ENCODE data around the gene PRDX2. TPM values are rescaled to one million over a fixed set of nuclear protein-coding genes. Genes with fewer than 3 reads are reported as not detected.

PRDX2 gene
- total and polyA plus RNA-seq, 2 donors (not counting 3 experiments of a cell fraction or from before 2014, with no cell fraction given), result 247 to 492 TPM

- BruUV-seq (replicated peaks), result no TSS peak
- dilution Hi-C loops (cut with MboI; ENCODE audit: extremely low pct_ligation_motif_present, low sequenced_read_pairs), result no loop called here
- POLR2A ChIA-PET, result no interaction called here
- Histone ChIP-seq H3K9ac (replicated peaks; ENCODE audit: extremely low read depth, insufficient read depth, low read length) (no peak overlapping the region), H3K27ac (ENCODE audit: insufficient read depth, low read depth, low read length) (no peak overlapping the region), H3K4me2 (ENCODE audit: insufficient read depth, low read length) (no peak overlapping the region), H4K20me1 (replicated peaks; ENCODE audit: control insufficient read depth, extremely low read depth, insufficient read depth, low read length) (no peaks in the 10 kb centered on the region), H3K79me2 (ENCODE audit: control insufficient read depth, insufficient read depth, low read length) (no peaks in the 10 kb centered on the region), H3K9me1 (replicated peaks; ENCODE audit: control insufficient read depth, extremely low read depth, insufficient read depth, low read length) (no peaks in the 10 kb centered on the region), H3K36me3 (ENCODE audit: control insufficient read depth in 2 of 2, extremely low read depth in 1 of 2, insufficient read depth in 2 of 2, low read length in 2 of 2) (peaks cover 0 to 18% of the 10 kb centered on the region in 2 experiments), H3K9me3 (replicated peaks; ENCODE audit: control insufficient read depth, insufficient read depth, low read length) (no peaks in the 10 kb centered on the region), H2AFZ (ENCODE audit: low read depth, low read length) (no peak overlapping the region), H3K4me1 (ENCODE audit: control insufficient read depth, extremely low read depth, insufficient read depth, low read length) (peaks cover 2% of the 10 kb centered on the region), H3K4me3 (replicated peaks in 1 of 3; ENCODE audit: insufficient read depth in 1 of 3, low read depth in 1 of 3, low read length in 3 of 3) (no peak overlapping the region), H3K27me3 (ENCODE audit: control insufficient read depth in 2 of 2, insufficient read depth in 2 of 2, low read length in 2 of 2) (peaks cover 0 to 7% of the 10 kb centered on the region in 2 experiments)
- intact Hi-C loops (cut with micrococcal nuclease), result no loop called here
- FAIRE-seq (no peak), DNase-seq (ENCODE audit: low read depth, low spot score) (no peak)
- CTCF ChIA-PET, result interaction anchor here (1.1 to 2.7 kb wide), 2 partner anchors 10 to 16 kb away, joined by 3 to 14 read pairs; no protein-coding TSS in a partner anchor
- TF ChIP-seq EZH2 (IDR thresholded peaks at IDR 0.05; ENCODE audit: borderline replicate concordance, low read depth, low read length, severe bottlenecking) (no peak), JUN (IDR thresholded peaks at IDR 0.05; ENCODE audit: borderline replicate concordance, insufficient read depth, insufficient read length, low read depth) (no peak)
Measured at GRCh38 chr19:12749938-12750521, 51.6 kb downstream of the PRDX2 start.

DNA sequence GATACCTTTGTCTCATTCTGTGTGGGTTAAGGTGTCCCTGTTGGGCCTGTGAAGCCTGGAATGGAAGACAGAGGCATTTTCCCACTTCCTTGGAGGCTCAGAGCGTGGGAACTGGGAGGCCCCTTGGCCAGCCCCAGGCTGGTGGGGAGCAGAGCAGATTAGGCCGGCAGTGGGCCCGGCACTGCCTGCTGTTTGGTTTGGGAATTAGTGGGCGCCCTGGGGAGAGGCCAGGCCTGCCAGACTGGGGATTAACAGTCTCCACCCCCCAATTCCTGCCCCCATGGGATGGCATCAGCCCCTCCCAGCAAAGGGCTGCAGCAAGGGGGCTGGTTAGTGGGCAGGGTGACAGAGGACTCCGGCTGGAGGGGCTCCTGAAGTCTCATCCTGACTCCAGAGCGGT lies 53.1 kb downstream of the PRDX2 start:
- dilution Hi-C loops (cut with MboI; ENCODE audit: extremely low pct_ligation_motif_present, low sequenced_read_pairs), result no loop called here
- Histone ChIP-seq H3K4me1 (ENCODE audit: control insufficient read depth, extremely low read depth, insufficient read depth, low read length) (peaks cover 2% of the 10 kb centered on the region), H3K36me3 (ENCODE audit: control insufficient read depth in 2 of 2, extremely low read depth in 1 of 2, insufficient read depth in 2 of 2, low read length in 2 of 2) (peaks cover 0 to 20% of the 10 kb centered on the region in 2 experiments), H3K4me3 (replicated peaks in 1 of 3; ENCODE audit: insufficient read depth in 1 of 3, low read depth in 1 of 3, low read length in 3 of 3) (no peak overlapping the region), H3K9me1 (replicated peaks; ENCODE audit: control insufficient read depth, extremely low read depth, insufficient read depth, low read length) (no peaks in the 10 kb centered on the region), H3K9me3 (replicated peaks; ENCODE audit: control insufficient read depth, insufficient read depth, low read length) (no peaks in the 10 kb centered on the region), H2AFZ (ENCODE audit: low read depth, low read length) (no peak overlapping the region), H3K9ac (replicated peaks; ENCODE audit: extremely low read depth, insufficient read depth, low read length) (no peak overlapping the region), H4K20me1 (replicated peaks; ENCODE audit: control insufficient read depth, extremely low read depth, insufficient read depth, low read length) (no peaks in the 10 kb centered on the region), H3K4me2 (ENCODE audit: insufficient read depth, low read length) (no peak overlapping the region), H3K27me3 (ENCODE audit: control insufficient read depth in 2 of 2, insufficient read depth in 2 of 2, low read length in 2 of 2) (peaks cover 0 to 7% of the 10 kb centered on the region in 2 experiments), H3K27ac (ENCODE audit: insufficient read depth, low read depth, low read length) (no peak overlapping the region), H3K79me2 (ENCODE audit: control insufficient read depth, insufficient read depth, low read length) (no peaks in the 10 kb centered on the region)
- ChIA-PET POLR2A (no interaction called here), CTCF (interaction anchor here (2.2 to 2.4 kb wide), 2 partner anchors 9 to 11 kb away, joined by 16 to 17 read pairs; no protein-coding TSS in a partner anchor)
- FAIRE-seq (no peak), DNase-seq (ENCODE audit: low read depth, low spot score) (no peak)
- no TSS peak for BruUV-seq (replicated peaks)
- intact Hi-C loops (cut with micrococcal nuclease), result no loop called here
- no peak for TF ChIP-seq FOS (IDR thresholded peaks at IDR 0.05; ENCODE audit: borderline replicate concordance, insufficient read depth, low read length)

Small RNA genes lying within 50 kb of the gene (microRNA-seq; reads per million reads assigned to microRNA genes)
- gene MIR5684 (ENCODE audit: borderline number of aligned reads, borderline replicate concordance), result not detected

Small RNA genes lying within 50 kb of the gene (small RNA-seq; reads per million reads assigned to genes)
- gene MIR5684 (ENCODE audit: insufficient read depth, insufficient read length, low read depth, low replicate concordance), result not detected

Other genes with a start within 250 kb of the PRDX2 start
- 5.7 and 6.3 TPM in 2 replicates for gene ZNF490, start 191.0 kb downstream of the PRDX2 start, total RNA-seq
- 0.89 and 1.4 TPM in 2 replicates for gene ZNF490, start 191.0 kb downstream of the PRDX2 start, polyA plus RNA-seq
- gene ZNF791, start 190.9 kb downstream of the PRDX2 start, total RNA-seq, result 19.9 and 21.8 TPM in 2 replicates
- gene ZNF791, start 190.9 kb downstream of the PRDX2 start, polyA plus RNA-seq, result 6.4 and 8.3 TPM in 2 replicates
- 73.0 and 76.8 TPM in 2 replicates for gene MAN2B1, start 135.1 kb downstream of the PRDX2 start, total RNA-seq
- 64.4 and 70.3 TPM in 2 replicates for gene MAN2B1, start 135.1 kb downstream of the PRDX2 start, polyA plus RNA-seq
- gene WDR83, start 135.0 kb downstream of the PRDX2 start, total RNA-seq, result 10.9 and 11.8 TPM in 2 replicates
- 10.5 and 11.0 TPM in 2 replicates for gene WDR83, start 135.0 kb downstream of the PRDX2 start, polyA plus RNA-seq
- 68.4 and 77.4 TPM in 2 replicates for gene DHPS, start 119.9 kb downstream of the PRDX2 start, total RNA-seq
- gene DHPS, start 119.9 kb downstream of the PRDX2 start, polyA plus RNA-seq, result 80.6 and 90.1 TPM in 2 replicates
- gene GNG14, start 113.8 kb downstream of the PRDX2 start, total RNA-seq, result not detected in 2 replicates
- not detected in 2 replicates for gene GNG14, start 113.8 kb downstream of the PRDX2 start, polyA plus RNA-seq
- gene FBXW9, start 105.2 kb downstream of the PRDX2 start, total RNA-seq, result 11.6 and 12.4 TPM in 2 replicates
- gene FBXW9, start 105.2 kb downstream of the PRDX2 start, polyA plus RNA-seq, result 19.3 and 26.4 TPM in 2 replicates
- gene TNPO2, start 77.9 kb downstream of the PRDX2 start, total RNA-seq, result 84.6 and 94.5 TPM in 2 replicates
- 98.8 and 104 TPM in 2 replicates for gene TNPO2, start 77.9 kb downstream of the PRDX2 start, polyA plus RNA-seq
- 208 and 213 TPM in 2 replicates for gene TRIR, start 67.1 kb downstream of the PRDX2 start, total RNA-seq
- 240 and 263 TPM in 2 replicates for gene TRIR, start 67.1 kb downstream of the PRDX2 start, polyA plus RNA-seq
- gene GET3, start 64.3 kb downstream of the PRDX2 start, total RNA-seq, result 74.8 and 77.0 TPM in 2 replicates
- 197 and 217 TPM in 2 replicates for gene GET3, start 64.3 kb downstream of the PRDX2 start, polyA plus RNA-seq
- not detected in 2 replicates for gene BEST2, start 50.0 kb downstream of the PRDX2 start, total RNA-seq
- not detected in 2 replicates for gene BEST2, start 50.0 kb downstream of the PRDX2 start, polyA plus RNA-seq
- gene HOOK2, start 26.2 kb downstream of the PRDX2 start, total RNA-seq, result 17.3 and 20.0 TPM in 2 replicates
- gene HOOK2, start 26.2 kb downstream of the PRDX2 start, polyA plus RNA-seq, result 7.6 and 8.0 TPM in 2 replicates
- gene JUNB, start 10.3 kb downstream of the PRDX2 start, total RNA-seq, result 22.8 and 31.6 TPM in 2 replicates
- gene JUNB, start 10.3 kb downstream of the PRDX2 start, polyA plus RNA-seq, result 72.9 and 74.4 TPM in 2 replicates
- 13.2 and 15.9 TPM in 2 replicates for gene THSD8, start 269 bp upstream of the PRDX2 start, total RNA-seq
- 2.6 TPM in 1 of 2 replicates, not detected in the other for gene THSD8, start 269 bp upstream of the PRDX2 start, polyA plus RNA-seq
- gene RNASEH2A, start 4.8 kb upstream of the PRDX2 start, total RNA-seq, result 25.6 and 28.5 TPM in 2 replicates
- 36.7 and 45.4 TPM in 2 replicates for gene RNASEH2A, start 4.8 kb upstream of the PRDX2 start, polyA plus RNA-seq
- gene RTBDN, start 32.8 kb upstream of the PRDX2 start, total RNA-seq, result not detected in 2 replicates
- gene RTBDN, start 32.8 kb upstream of the PRDX2 start, polyA plus RNA-seq, result not detected in 2 replicates
- gene MAST1, start 36.7 kb upstream of the PRDX2 start, total RNA-seq, result 0.13 and 0.69 TPM in 2 replicates
- 0.16 and 0.46 TPM in 2 replicates for gene MAST1, start 36.7 kb upstream of the PRDX2 start, polyA plus RNA-seq
- gene DNASE2, start 79.6 kb upstream of the PRDX2 start, total RNA-seq, result 31.3 and 34.8 TPM in 2 replicates
- gene DNASE2, start 79.6 kb upstream of the PRDX2 start, polyA plus RNA-seq, result 51.9 and 60.6 TPM in 2 replicates
- not detected in 2 replicates for gene KLF1, start 85.4 kb upstream of the PRDX2 start, total RNA-seq
- gene KLF1, start 85.4 kb upstream of the PRDX2 start, polyA plus RNA-seq, result not detected in 2 replicates
- gene GCDH, start 89.4 kb upstream of the PRDX2 start, total RNA-seq, result 27.1 and 27.3 TPM in 2 replicates
- gene GCDH, start 89.4 kb upstream of the PRDX2 start, polyA plus RNA-seq, result 35.8 and 39.8 TPM in 2 replicates
- gene SYCE2, start 117.5 kb upstream of the PRDX2 start, total RNA-seq, result 0.27 TPM in 1 of 2 replicates, not detected in the other
- 0.16 and 0.25 TPM in 2 replicates for gene SYCE2, start 117.5 kb upstream of the PRDX2 start, polyA plus RNA-seq
- 71.4 and 77.4 TPM in 2 replicates for gene FARSA, start 131.9 kb upstream of the PRDX2 start, total RNA-seq
- 51.8 and 55.3 TPM in 2 replicates for gene FARSA, start 131.9 kb upstream of the PRDX2 start, polyA plus RNA-seq
- gene CALR, start 136.8 kb upstream of the PRDX2 start, total RNA-seq, result 1,614 and 1,636 TPM in 2 replicates
- gene CALR, start 136.8 kb upstream of the PRDX2 start, polyA plus RNA-seq, result 1,135 and 1,206 TPM in 2 replicates
- 96.7 and 102 TPM in 2 replicates for gene RAD23A, start 144.1 kb upstream of the PRDX2 start, total RNA-seq
- gene RAD23A, start 144.1 kb upstream of the PRDX2 start, polyA plus RNA-seq, result 66.9 and 71.2 TPM in 2 replicates
- gene GADD45GIP1, start 155.4 kb upstream of the PRDX2 start, total RNA-seq, result 32.8 and 36.5 TPM in 2 replicates
- 38.3 and 46.3 TPM in 2 replicates for gene GADD45GIP1, start 155.4 kb upstream of the PRDX2 start, polyA plus RNA-seq
- 0.20 and 0.28 TPM in 2 replicates for gene DAND5, start 167.8 kb upstream of the PRDX2 start, total RNA-seq
- 0.06 TPM in 2 replicates for gene DAND5, start 167.8 kb upstream of the PRDX2 start, polyA plus RNA-seq
- 18.7 and 37.7 TPM in 2 replicates for gene NFIX, start 193.7 kb upstream of the PRDX2 start, total RNA-seq
- gene NFIX, start 193.7 kb upstream of the PRDX2 start, polyA plus RNA-seq, result 8.7 and 9.8 TPM in 2 replicates

All from endothelial cell of umbilical vein (primary cell).